ENCODE measurements around the gene SPECC1.

Gene SPECC1

DNA sequence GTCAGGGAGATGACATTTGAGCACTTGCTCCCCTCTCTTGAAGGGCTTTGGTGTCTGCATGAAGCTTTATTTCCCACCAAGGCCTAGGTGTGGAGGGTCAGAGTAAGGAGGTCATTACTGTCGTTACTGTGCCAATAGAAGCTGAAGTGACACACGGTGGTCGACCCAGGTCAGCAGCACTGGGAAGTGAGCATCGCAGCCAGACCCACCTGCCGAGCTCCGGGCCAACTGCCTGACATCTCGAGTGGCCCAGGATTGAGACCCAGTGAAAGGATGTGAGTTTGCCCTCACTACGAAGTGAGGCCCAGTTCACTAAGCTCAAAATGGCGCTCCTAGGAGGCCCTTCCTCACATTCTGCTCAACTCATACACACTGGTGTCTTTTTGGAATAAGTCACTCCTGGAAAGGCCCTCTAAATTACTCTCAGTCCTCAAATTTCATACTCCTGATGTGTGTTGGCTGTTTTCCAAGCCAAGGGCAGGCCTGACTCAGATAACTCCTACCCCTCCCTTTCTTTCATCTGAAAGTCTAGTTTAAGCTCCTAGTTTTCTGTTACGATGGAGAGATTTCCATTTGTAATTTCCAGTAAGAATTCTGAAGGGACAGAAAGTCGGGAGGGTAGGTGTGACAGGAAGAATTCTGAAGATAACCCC, 257.8 kb downstream of the SPECC1 start:
- no peak for DNase-seq (ENCODE audit: low read depth in 3 of 3, low spot score in 1 of 3)

GRCh38 chr17:20267459-20267842, 258.3 kb downstream of the SPECC1 start:
- DNase-seq (ENCODE audit: low read depth in 3 of 3, low spot score in 1 of 3) = peak; percentile 10 to 16 (median 11)

- no peak for DNase-seq (ENCODE audit: low read depth in 3 of 3, low spot score in 1 of 3)
These were observed 261.2 kb downstream of the SPECC1 start for GRCh38 chr17:20270369-20270768.

GRCh38 chr17:20271011-20271610, 262.0 kb downstream of the SPECC1 start:
- no peak for DNase-seq (ENCODE audit: low read depth in 3 of 3, low spot score in 1 of 3)

- no peak for DNase-seq (ENCODE audit: low read depth in 3 of 3, low spot score in 1 of 3)
These were observed 264.8 kb downstream of the SPECC1 start for GRCh38 chr17:20273741-20274500.

- no peak for DNase-seq (ENCODE audit: low read depth in 3 of 3, low spot score in 1 of 3)
These were observed 266.5 kb downstream of the SPECC1 start for GRCh38 chr17:20275653-20276052.

- DNase-seq (ENCODE audit: low read depth in 3 of 3, low spot score in 1 of 3) = no peak
These were observed 267.3 kb downstream of the SPECC1 start for GRCh38 chr17:20276421-20276820.

DNA sequence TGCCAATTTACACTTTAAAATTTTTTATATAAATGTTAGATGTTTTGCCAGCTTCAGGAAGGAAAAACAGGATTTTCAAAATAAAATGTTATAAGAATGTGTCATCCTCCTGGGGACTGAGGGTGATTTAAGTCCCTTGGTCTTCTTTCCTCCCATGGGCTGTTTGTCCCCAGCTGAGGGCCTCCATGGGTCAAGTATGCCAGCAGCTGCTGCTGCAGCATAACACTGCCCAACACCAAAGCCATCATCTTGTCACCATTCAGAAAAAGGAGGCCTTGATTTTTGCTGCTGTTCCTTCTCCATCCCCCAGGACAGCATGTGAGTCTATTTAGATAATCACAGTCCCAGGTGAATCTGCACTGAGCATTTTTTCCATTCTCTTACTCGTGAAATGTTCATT, 269.6 kb downstream of the SPECC1 start:
- no peak for DNase-seq (ENCODE audit: low read depth in 3 of 3, low spot score in 1 of 3)

DNA sequence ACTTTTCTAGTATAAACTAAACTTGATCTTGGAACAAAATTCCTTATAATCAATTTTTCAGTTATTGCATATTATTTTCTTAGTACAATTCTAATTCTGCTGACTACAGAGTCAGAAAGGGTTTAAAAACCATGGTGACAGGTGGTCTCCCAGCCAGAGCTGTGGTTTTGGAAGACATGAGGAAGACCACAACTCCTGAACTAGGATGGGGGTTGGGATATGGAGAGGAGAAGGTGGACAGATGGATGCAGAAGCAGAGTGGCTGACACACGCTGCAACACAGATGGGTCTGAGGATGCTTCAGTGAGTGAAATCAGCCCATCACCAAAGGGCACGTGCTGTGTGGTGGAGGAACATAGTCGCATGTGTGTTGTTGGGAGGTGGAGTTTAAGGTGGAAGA, 270.5 kb downstream of the SPECC1 start:
- no peak for DNase-seq (ENCODE audit: low read depth in 3 of 3, low spot score in 1 of 3)

GRCh38 chr17:20280051-20280450, 270.9 kb downstream of the SPECC1 start:
- no peak for DNase-seq (ENCODE audit: low read depth in 3 of 3, low spot score in 1 of 3)

- no peak for DNase-seq (ENCODE audit: low read depth in 3 of 3, low spot score in 1 of 3)
These were observed 271.7 kb downstream of the SPECC1 start for GRCh38 chr17:20280851-20281250.

DNA sequence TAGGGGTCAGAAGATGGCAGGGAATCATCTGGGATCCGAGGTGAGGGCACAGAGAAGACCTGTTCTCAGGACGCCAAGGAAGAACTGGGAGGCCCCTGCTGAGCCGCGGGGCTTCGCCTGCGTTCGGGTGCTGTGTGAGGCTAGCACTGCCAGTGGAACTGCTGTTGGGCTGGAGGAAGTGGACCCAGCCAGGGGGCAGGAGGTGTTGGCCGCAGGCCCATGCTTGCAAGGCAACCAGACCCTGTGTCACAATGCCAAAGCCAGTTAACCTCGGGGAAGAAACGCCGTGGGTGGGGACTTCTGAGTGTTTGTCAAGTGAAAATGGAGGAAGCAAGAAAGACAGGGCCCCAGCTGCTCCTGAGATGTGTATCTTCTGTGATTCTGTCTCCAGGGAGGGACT, 272.7 kb downstream of the SPECC1 start:
- DNase-seq (ENCODE audit: low read depth in 3 of 3, low spot score in 1 of 3) = no peak

GRCh38 chr17:20282526-20283308, 273.6 kb downstream of the SPECC1 start:
- no peak for DNase-seq (ENCODE audit: low read depth in 3 of 3, low spot score in 1 of 3)

DNA sequence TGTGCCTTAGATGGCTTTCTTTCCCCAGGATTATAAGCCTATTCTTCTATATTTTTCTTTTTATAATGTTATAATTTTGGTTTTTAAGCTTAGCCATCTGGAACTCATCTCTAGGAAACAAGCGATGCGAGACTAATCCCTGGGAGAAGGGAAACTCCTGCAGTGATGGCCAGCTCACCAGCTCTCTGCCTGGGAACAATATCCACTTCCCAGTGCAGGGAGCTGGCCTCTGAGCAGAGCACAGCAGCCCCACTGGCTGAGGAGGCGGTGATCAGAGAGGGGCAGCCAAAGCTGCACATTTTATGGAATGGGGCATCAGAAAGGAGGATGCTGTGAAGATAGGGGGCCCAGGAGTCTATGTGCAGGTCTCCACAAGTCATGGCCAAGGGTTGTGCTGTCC, 274.9 kb downstream of the SPECC1 start:
- DNase-seq (ENCODE audit: low read depth in 3 of 3, low spot score in 1 of 3) = no peak

- DNase-seq (ENCODE audit: low read depth in 3 of 3, low spot score in 1 of 3) = no peak
These were observed 275.6 kb downstream of the SPECC1 start for GRCh38 chr17:20284570-20285295.

DNA sequence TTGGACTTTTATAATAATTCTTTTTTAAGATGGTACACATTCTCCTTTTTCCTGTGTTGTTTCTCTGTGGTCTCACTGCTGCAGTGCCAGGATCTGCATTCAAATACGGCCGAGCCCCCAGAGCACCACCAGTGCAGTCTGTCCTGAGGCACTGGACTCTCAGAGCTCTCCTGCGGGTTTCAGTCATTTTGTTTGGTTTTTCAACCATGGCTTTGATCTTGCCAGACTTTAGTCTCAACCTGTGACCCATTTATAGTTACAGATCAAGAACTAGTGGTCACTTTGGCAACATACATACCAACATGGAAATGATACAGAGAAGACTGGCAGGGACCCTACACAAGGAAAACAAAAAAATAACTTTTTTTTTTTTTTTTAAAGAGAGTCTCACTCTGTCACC, 280.8 kb downstream of the SPECC1 start:
- DNase-seq (ENCODE audit: low read depth in 3 of 3, low spot score in 1 of 3) = no peak

- no peak for DNase-seq (ENCODE audit: low read depth in 3 of 3, low spot score in 1 of 3)
These were observed 282.7 kb downstream of the SPECC1 start for GRCh38 chr17:20291853-20292252.

- no peak for DNase-seq (ENCODE audit: low read depth in 3 of 3, low spot score in 1 of 3)
These were observed 284.3 kb downstream of the SPECC1 start for GRCh38 chr17:20293501-20293900.

- DNase-seq (ENCODE audit: low read depth in 3 of 3, low spot score in 1 of 3) = no peak
These were observed 285.0 kb downstream of the SPECC1 start for GRCh38 chr17:20294120-20294519.

DNA sequence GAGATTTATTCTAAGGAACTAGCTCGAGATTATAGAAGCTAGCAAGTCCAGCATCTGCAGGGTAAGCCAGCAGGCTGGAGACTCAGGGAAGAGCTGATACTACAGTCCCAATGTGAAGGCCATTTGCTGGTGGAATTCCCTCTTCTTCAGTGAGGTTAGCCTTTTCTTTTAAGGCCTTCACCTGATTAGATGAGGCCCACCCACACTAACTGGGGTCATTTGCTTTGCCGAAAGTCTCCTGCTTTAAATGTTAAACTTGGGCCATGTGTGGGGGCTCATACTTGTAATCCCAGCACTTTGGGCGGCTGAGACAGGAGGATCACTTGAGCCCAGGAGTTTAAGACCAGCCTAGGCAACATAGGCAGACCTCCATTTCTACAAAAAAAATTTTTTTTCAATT, 289.9 kb downstream of the SPECC1 start:
- no peak for DNase-seq (ENCODE audit: low read depth in 3 of 3, low spot score in 1 of 3)

GRCh38 chr17:20300436-20300934, 291.3 kb downstream of the SPECC1 start:
- DNase-seq (ENCODE audit: low read depth in 3 of 3, low spot score in 1 of 3) = no peak

All from stimulated activated CD4-positive, alpha-beta T cell treated with anti-CD3 and anti-CD28 coated beads, TNF-alpha, amount 100 ng/mL, for 1 hour (primary cell).